ENCODE measurements around the gene PEX14.

- no peak for TF ChIP-seq CTCF (IDR thresholded peaks at IDR 0.05; ENCODE audit: poor library complexity)
- TF ChIP-seq EZH2phosphoT487 (IDR thresholded peaks at IDR 0.05; ENCODE audit: low read depth, severe bottlenecking, unreplicated experiment), result no peak
- TF ChIP-seq EZH2 (IDR thresholded peaks at IDR 0.05; ENCODE audit: borderline replicate concordance), result no peak
Measured at GRCh38 chr1:10459184-10459583, 15.6 kb upstream of the PEX14 start.

Measured in hepatocyte (in vitro differentiated cells).